Astrocyte of the cerebellum (primary cell): ENCODE data around the gene KIFBP.

Experiments
- DNase-seq: peaks from one replicate; pipeline ENCODE4 v3.0.0-alpha.2; 2011; ENCODE audit warnings: low read depth
- H3K4me3 ChIP-seq: 2 replicates; pipeline ENCODE4 v1.5.1; 2011; ENCODE audit warnings: mild to moderate bottlenecking, low read depth, low read length, moderate library complexity
- CTCF ChIP-seq: IDR thresholded peaks from 2 replicates; pipeline ENCODE4 v1.5.1; 2012; ENCODE audit warnings: low read length, low read depth, moderate library complexity, mild to moderate bottlenecking; ENCODE audit errors: missing control alignments
- in situ Hi-C: cut with HindIII; loops from 2 replicates; pipeline ENCODE4 v1.10.0; 2017; ENCODE audit warnings: low sequenced_read_pairs

The KIFBP gene

GRCh38 chr10:69049566-69049961 lies 61.0 kb downstream of the KIFBP start:
- in situ Hi-C loops = no loop called here
- H3K4me3 ChIP-seq = no peak overlapping the region
- no peak for DNase-seq
- TF ChIP-seq CTCF = no peak

GRCh38 chr10:69051303-69051702 lies 62.7 kb downstream of the KIFBP start:
- in situ Hi-C loops = no loop called here
- TF ChIP-seq CTCF = no peak
- no peak for DNase-seq

GRCh38 chr10:69051710-69052487 lies 63.3 kb downstream of the KIFBP start:
- in situ Hi-C loops = no loop called here
- H3K4me3 ChIP-seq = no peak overlapping the region
- DNase-seq = no peak
- TF ChIP-seq CTCF = no peak

More at GRCh38 chr10:69051303-69051702, 62.7 kb downstream of the KIFBP start:
- H3K4me3 ChIP-seq = no peak overlapping the region

- in situ Hi-C loops = no loop called here
- no peak overlapping the region for H3K4me3 ChIP-seq
- DNase-seq = no peak
- no peak for TF ChIP-seq CTCF
Observed at GRCh38 chr10:69052736-69053135, 64.1 kb downstream of the KIFBP start.

GRCh38 chr10:69055241-69055640 lies 66.6 kb downstream of the KIFBP start:
- in situ Hi-C loops = no loop called here
- TF ChIP-seq CTCF = no peak
- no peak overlapping the region for H3K4me3 ChIP-seq
- no peak for DNase-seq

GRCh38 chr10:69056129-69056528 lies 67.5 kb downstream of the KIFBP start:
- H3K4me3 ChIP-seq = no peak overlapping the region
- DNase-seq = no peak
- no peak for TF ChIP-seq CTCF

More at GRCh38 chr10:69056129-69056528, 67.5 kb downstream of the KIFBP start:
- in situ Hi-C loops = no loop called here
